SK-N-SH (cell line): ENCODE measurements around the gene NEAT1. TPM values are rescaled to one million over a fixed set of nuclear protein-coding genes. Genes with fewer than 3 reads are reported as not detected.

Source experiments
- CTCF ChIA-PET: fragments of 300-600, 350-600 bp; formaldehyde crosslinking; extraction: SDS; loops from one replicate; lab custom pipeline; 2021; lab: Yijun Ruan, JAX
- POLR2A ChIA-PET: fragments of 350-600 bp; sonication (Branson Sonifier 250); formaldehyde crosslinking; extraction: SDS; loops from one replicate; lab custom pipeline; 2020; ENCODE audit warnings: antibody characterized with exemption, inconsistent platforms; lab: Yijun Ruan, JAX
- DNase-seq: peaks from one replicate; pipeline ENCODE4 v3.0.0; 2012
- H2AFZ ChIP-seq: fragments of 200-600 bp; sonication (generic); 2 replicates; pipeline ENCODE4 v1.8.1; 2016; ENCODE audit warnings: antibody characterized with exemption, mild to moderate bottlenecking, low read depth
- H3F3A ChIP-seq: fragments of 200-600 bp; sonication (generic); replicated peaks from 2 replicates; pipeline ENCODE3; 2016; ENCODE audit warnings: antibody characterized with exemption, mild to moderate bottlenecking; ENCODE audit not compliant: insufficient read depth
- H3K27ac ChIP-seq, 2 experiments: fragments of 200-500 bp in 1 of 2; fragments of 200-600 bp in 1 of 2; sonication (Bioruptor generic) in 1 of 2; sonication (generic), shearing (Covaris generic) in 1 of 2; 2 replicates each; pipeline versions ENCODE4 v1.5.1 to v1.6.1; 2014 to 2016; ENCODE audit warnings: low read depth in 2 of 2, inconsistent platforms in 1 of 2, low read length in 1 of 2, mild to moderate bottlenecking in 1 of 2, mixed read lengths in 1 of 2
- H3K27me3 ChIP-seq: fragments of 200-600 bp; sonication (generic), shearing (Covaris generic); 2 replicates; pipeline ENCODE4 v1.6.1; 2016; ENCODE audit warnings: mixed run types; ENCODE audit not compliant: insufficient read depth
- H3K36me3 ChIP-seq, 2 experiments: fragments of 200-500 bp in 1 of 2; fragments of 200-600 bp in 1 of 2; sonication (Bioruptor generic) in 1 of 2; sonication (generic) in 1 of 2; replicated peaks in 1 of 2; 2 replicates each; pipeline versions ENCODE3 to v1.5.1; 2014 to 2016; ENCODE audit warnings: low read length in 1 of 2, mild to moderate bottlenecking in 1 of 2; ENCODE audit not compliant: insufficient read depth in 2 of 2, control insufficient read depth in 1 of 2
- H3K4me1 ChIP-seq, 2 experiments: fragments of 200-500 bp in 1 of 2; fragments of 200-600 bp in 1 of 2; sonication (Bioruptor generic) in 1 of 2; sonication (generic), shearing (Covaris generic) in 1 of 2; 2 replicates each; pipeline versions ENCODE4 v1.5.1 to v1.6.1; 2014 to 2016; ENCODE audit warnings: low read depth in 1 of 2, low read length in 1 of 2, mixed run types in 1 of 2; ENCODE audit not compliant: insufficient read depth in 2 of 2, control insufficient read depth in 1 of 2
- H3K4me2 ChIP-seq: fragments of 200-600 bp; sonication (generic), shearing (Covaris generic); 2 replicates; pipeline ENCODE4 v1.6.1; 2017; ENCODE audit warnings: mixed run types
- H3K4me3 ChIP-seq, 2 experiments: fragments of 200-500 bp in 1 of 2; fragments of 200-600 bp in 1 of 2; sonication (Bioruptor generic) in 1 of 2; sonication (generic), shearing (Covaris generic) in 1 of 2; 2 replicates each; pipeline versions ENCODE4 v1.5.1 to v1.8.1; 2014 to 2016; ENCODE audit warnings: low read depth in 2 of 2, inconsistent platforms in 1 of 2, low read length in 1 of 2, mild to moderate bottlenecking in 1 of 2, mixed read lengths in 1 of 2, moderate library complexity in 1 of 2
- H3K79me2 ChIP-seq: fragments of 200-600 bp; sonication (generic); 2 replicates; pipeline ENCODE4 v1.8.1; 2017; ENCODE audit warnings: mild to moderate bottlenecking; ENCODE audit not compliant: insufficient read depth
- H3K9ac ChIP-seq: fragments of 200-600 bp; sonication (generic); 2 replicates; pipeline ENCODE4 v1.6.1; 2017; ENCODE audit warnings: mixed run types
- H3K9me2 ChIP-seq: fragments of 200-600 bp; sonication (generic); 2 replicates; pipeline ENCODE4 v1.6.1; 2017; ENCODE audit warnings: mixed run types
- H3K9me3 ChIP-seq: fragments of 200-600 bp; sonication (generic); 2 replicates; pipeline ENCODE4 v1.6.1; 2017; ENCODE audit warnings: mixed run types, mild to moderate bottlenecking, moderate library complexity
- H4K20me1 ChIP-seq: fragments of 200-600 bp; sonication (generic); 2 replicates; pipeline ENCODE4 v1.6.1; 2017; ENCODE audit warnings: mild to moderate bottlenecking, mixed run types; ENCODE audit not compliant: insufficient read depth
- CHD2 ChIP-seq: fragments of 150-350 bp; IDR thresholded peaks from 2 replicates; pipeline ENCODE4 v1.6.1; 2018; ENCODE audit warnings: low read length; ENCODE audit not compliant: partially characterized antibody
- ELF1 ChIP-seq: IDR thresholded peaks from 2 replicates; pipeline ENCODE4 v1.4.0; 2012
- EP300 ChIP-seq, 2 experiments: IDR thresholded peaks; 2 replicates each; pipeline versions ENCODE4 v1.4.0 to v1.6.1; 2012; ENCODE audit warnings: borderline replicate concordance in 1 of 2, low read depth in 1 of 2, low read length in 1 of 2
- EZH2phosphoT487 ChIP-seq: fragments of 200-600 bp; sonication (generic); IDR thresholded peaks from 2 replicates; pipeline ENCODE4 v1.6.1; 2017; ENCODE audit warnings: low read depth, mixed run types, mild to moderate bottlenecking, antibody characterized with exemption, moderate library complexity, borderline replicate concordance
- FOSL2 ChIP-seq: IDR thresholded peaks from 2 replicates; pipeline ENCODE4 v1.4.0; 2012; ENCODE audit warnings: low read depth, mild to moderate bottlenecking, moderate library complexity, borderline replicate concordance
- GABPA ChIP-seq: IDR thresholded peaks from 2 replicates; pipeline ENCODE4 v1.4.0; 2012; ENCODE audit warnings: low read depth, mild to moderate bottlenecking
- GATA2 ChIP-seq: sonication (generic); formaldehyde crosslinking; IDR thresholded peaks from 2 replicates; pipeline ENCODE4 v1.5.0; 2020; ENCODE audit warnings: mild to moderate bottlenecking, missing genetic modification reagents
- JUND ChIP-seq: IDR thresholded peaks from 2 replicates; pipeline ENCODE4 v1.4.0; 2012
- MXI1 ChIP-seq: IDR thresholded peaks from 2 replicates; pipeline ENCODE4 v1.6.1; 2012; ENCODE audit warnings: mild to moderate bottlenecking, low read depth, low read length, improper control_type of control experiment
- NFIC ChIP-seq: IDR thresholded peaks from 2 replicates; pipeline ENCODE4 v1.4.0; 2012; ENCODE audit warnings: borderline replicate concordance
- NRF1 ChIP-seq: IDR thresholded peaks from 2 replicates; pipeline ENCODE4 v1.6.1; 2012; ENCODE audit warnings: low read depth, mild to moderate bottlenecking, low read length
- RCOR1 ChIP-seq: fragments of 150-350 bp; IDR thresholded peaks from 2 replicates; pipeline ENCODE4 v1.6.1; 2017; ENCODE audit warnings: antibody characterized with exemption, low read length
- RFX5 ChIP-seq: IDR thresholded peaks from 2 replicates; pipeline ENCODE4 v1.6.1; 2012; ENCODE audit warnings: mild to moderate bottlenecking, improper control_type of control experiment, low read length
- YY1 ChIP-seq: IDR thresholded peaks from 2 replicates; pipeline ENCODE4 v1.4.0; 2012; ENCODE audit warnings: low read depth, mild to moderate bottlenecking
- WGBS: methylation state at CpG from one replicate; pipeline ENCODE4 v1.1.6; 2017; ENCODE audit warnings: low lambda C conversion rate; 5-methylcytosine and 5-hydroxymethylcytosine counted together
- polyA plus RNA-seq, 3 experiments: library from polyadenylated mRNA; depleted of rRNA; stranded (reverse); fragments of >200 nt; gene quantifications; 2 replicates each; pipeline ENCODE4 v1.2.3, GENCODE V29; 2012
- TF ChIP-seq, protein P1 (sequence below): fragments of 150-350 bp; IDR thresholded peaks from 2 replicates; pipeline ENCODE4 v1.6.1; 2017; ENCODE audit warnings: antibody characterized with exemption, low read length, low read depth, borderline replicate concordance
- TF ChIP-seq, protein P2 (sequence below): IDR thresholded peaks from 2 replicates; pipeline ENCODE4; 2012
- TF ChIP-seq, protein P3 (sequence below): fragments of 200-600 bp; sonication (generic); IDR thresholded peaks from 2 replicates; pipeline ENCODE4 v1.6.1; 2017; ENCODE audit warnings: antibody characterized with exemption, mild to moderate bottlenecking, moderate library complexity
- TF ChIP-seq, protein P4 (sequence below): IDR thresholded peaks from 2 replicates; pipeline ENCODE4 v1.4.0; 2012; ENCODE audit warnings: low read depth
- TF ChIP-seq, protein P5 (sequence below): IDR thresholded peaks from 2 replicates; pipeline ENCODE4 v1.4.0; 2012; ENCODE audit warnings: low read depth, borderline replicate concordance
- TF ChIP-seq, protein P6 (sequence below): IDR thresholded peaks from 2 replicates; pipeline ENCODE4 v1.6.1; 2012; ENCODE audit warnings: mild to moderate bottlenecking, low read depth, low read length, moderate library complexity

Gene NEAT1
- polyA plus RNA-seq, 1 of the 3 experiments (the other 2 are of a cell fraction), result 435 TPM

DNA sequence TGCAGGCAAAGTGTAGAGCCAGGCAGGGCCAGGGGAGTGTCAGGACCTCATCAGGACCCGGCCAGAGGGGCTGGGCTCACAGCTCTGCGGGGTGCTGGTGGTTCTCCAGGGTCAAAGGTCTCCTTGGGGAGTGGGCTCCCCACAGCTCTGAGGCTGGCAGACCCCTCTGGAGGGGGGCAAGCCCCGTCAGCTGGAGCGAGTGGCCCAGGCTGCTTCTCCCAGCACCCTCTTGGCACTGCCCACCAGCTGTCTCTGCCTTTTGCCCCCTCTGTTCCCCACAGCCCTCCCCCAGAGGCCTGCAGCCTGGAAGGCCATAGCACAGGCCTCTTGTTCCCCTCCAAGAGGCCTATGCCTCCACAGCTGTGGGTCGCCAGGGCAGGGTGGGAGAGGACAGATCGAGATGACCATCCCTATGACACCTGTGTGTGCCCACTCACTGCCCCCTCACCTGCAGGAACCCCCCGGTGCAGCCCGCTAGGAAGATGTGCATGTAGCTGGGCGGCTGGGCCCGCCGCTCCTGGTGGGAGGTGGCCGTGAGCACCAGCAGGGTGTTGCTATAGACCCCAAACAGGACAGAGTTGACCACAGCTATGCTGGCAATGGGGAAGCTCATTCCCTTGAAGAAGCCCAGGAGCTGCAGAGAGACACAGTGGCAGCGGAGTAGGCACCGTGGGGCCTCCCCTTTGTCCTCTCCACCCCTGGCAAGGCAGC, 43.5 kb upstream of the NEAT1 start:
- H2AFZ ChIP-seq, result no peak overlapping the region
- H3K9me2 ChIP-seq, result no peaks in the 10 kb centered on the region
- no peak for TF ChIP-seq CHD2
- TF ChIP-seq NRF1, result no peak
- no peak for TF ChIP-seq EP300 (IDR thresholded peaks at IDR 0.05; ENCODE audit: borderline replicate concordance in 1 of 2, low read depth in 1 of 2, low read length in 1 of 2)
- no peak for TF ChIP-seq FOSL2
- TF ChIP-seq, protein P1, sequence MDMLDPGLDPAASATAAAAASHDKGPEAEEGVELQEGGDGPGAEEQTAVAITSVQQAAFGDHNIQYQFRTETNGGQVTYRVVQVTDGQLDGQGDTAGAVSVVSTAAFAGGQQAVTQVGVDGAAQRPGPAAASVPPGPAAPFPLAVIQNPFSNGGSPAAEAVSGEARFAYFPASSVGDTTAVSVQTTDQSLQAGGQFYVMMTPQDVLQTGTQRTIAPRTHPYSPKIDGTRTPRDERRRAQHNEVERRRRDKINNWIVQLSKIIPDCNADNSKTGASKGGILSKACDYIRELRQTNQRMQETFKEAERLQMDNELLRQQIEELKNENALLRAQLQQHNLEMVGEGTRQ, result no peak
- TF ChIP-seq, protein P2, sequence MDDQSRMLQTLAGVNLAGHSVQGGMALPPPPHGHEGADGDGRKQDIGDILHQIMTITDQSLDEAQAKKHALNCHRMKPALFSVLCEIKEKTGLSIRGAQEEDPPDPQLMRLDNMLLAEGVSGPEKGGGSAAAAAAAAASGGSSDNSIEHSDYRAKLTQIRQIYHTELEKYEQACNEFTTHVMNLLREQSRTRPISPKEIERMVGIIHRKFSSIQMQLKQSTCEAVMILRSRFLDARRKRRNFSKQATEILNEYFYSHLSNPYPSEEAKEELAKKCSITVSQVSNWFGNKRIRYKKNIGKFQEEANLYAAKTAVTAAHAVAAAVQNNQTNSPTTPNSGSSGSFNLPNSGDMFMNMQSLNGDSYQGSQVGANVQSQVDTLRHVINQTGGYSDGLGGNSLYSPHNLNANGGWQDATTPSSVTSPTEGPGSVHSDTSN, result no peak
- TF ChIP-seq, protein P3, sequence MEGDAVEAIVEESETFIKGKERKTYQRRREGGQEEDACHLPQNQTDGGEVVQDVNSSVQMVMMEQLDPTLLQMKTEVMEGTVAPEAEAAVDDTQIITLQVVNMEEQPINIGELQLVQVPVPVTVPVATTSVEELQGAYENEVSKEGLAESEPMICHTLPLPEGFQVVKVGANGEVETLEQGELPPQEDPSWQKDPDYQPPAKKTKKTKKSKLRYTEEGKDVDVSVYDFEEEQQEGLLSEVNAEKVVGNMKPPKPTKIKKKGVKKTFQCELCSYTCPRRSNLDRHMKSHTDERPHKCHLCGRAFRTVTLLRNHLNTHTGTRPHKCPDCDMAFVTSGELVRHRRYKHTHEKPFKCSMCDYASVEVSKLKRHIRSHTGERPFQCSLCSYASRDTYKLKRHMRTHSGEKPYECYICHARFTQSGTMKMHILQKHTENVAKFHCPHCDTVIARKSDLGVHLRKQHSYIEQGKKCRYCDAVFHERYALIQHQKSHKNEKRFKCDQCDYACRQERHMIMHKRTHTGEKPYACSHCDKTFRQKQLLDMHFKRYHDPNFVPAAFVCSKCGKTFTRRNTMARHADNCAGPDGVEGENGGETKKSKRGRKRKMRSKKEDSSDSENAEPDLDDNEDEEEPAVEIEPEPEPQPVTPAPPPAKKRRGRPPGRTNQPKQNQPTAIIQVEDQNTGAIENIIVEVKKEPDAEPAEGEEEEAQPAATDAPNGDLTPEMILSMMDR, result no peak
- no peak for TF ChIP-seq NFIC
- TF ChIP-seq YY1, result no peak
- TF ChIP-seq, protein P4, sequence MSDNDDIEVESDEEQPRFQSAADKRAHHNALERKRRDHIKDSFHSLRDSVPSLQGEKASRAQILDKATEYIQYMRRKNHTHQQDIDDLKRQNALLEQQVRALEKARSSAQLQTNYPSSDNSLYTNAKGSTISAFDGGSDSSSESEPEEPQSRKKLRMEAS, result no peak
- no peak for TF ChIP-seq MXI1
- TF ChIP-seq GABPA, result no peak
- TF ChIP-seq, protein P5, sequence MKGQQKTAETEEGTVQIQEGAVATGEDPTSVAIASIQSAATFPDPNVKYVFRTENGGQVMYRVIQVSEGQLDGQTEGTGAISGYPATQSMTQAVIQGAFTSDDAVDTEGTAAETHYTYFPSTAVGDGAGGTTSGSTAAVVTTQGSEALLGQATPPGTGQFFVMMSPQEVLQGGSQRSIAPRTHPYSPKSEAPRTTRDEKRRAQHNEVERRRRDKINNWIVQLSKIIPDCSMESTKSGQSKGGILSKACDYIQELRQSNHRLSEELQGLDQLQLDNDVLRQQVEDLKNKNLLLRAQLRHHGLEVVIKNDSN, result no peak
- no peak for TF ChIP-seq RCOR1
- TF ChIP-seq JUND, result no peak
- no peak for TF ChIP-seq RFX5
- no peak for TF ChIP-seq EZH2phosphoT487
- no peak for TF ChIP-seq GATA2 (CRISPR knock-in tag)
- TF ChIP-seq ELF1, result no peak
- TF ChIP-seq, protein P6, sequence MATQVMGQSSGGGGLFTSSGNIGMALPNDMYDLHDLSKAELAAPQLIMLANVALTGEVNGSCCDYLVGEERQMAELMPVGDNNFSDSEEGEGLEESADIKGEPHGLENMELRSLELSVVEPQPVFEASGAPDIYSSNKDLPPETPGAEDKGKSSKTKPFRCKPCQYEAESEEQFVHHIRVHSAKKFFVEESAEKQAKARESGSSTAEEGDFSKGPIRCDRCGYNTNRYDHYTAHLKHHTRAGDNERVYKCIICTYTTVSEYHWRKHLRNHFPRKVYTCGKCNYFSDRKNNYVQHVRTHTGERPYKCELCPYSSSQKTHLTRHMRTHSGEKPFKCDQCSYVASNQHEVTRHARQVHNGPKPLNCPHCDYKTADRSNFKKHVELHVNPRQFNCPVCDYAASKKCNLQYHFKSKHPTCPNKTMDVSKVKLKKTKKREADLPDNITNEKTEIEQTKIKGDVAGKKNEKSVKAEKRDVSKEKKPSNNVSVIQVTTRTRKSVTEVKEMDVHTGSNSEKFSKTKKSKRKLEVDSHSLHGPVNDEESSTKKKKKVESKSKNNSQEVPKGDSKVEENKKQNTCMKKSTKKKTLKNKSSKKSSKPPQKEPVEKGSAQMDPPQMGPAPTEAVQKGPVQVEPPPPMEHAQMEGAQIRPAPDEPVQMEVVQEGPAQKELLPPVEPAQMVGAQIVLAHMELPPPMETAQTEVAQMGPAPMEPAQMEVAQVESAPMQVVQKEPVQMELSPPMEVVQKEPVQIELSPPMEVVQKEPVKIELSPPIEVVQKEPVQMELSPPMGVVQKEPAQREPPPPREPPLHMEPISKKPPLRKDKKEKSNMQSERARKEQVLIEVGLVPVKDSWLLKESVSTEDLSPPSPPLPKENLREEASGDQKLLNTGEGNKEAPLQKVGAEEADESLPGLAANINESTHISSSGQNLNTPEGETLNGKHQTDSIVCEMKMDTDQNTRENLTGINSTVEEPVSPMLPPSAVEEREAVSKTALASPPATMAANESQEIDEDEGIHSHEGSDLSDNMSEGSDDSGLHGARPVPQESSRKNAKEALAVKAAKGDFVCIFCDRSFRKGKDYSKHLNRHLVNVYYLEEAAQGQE, result no peak
- no peaks in the 10 kb centered on the region for H3K36me3 ChIP-seq
- H3K79me2 ChIP-seq, result peaks cover 14% of the 10 kb centered on the region
- H3F3A ChIP-seq, result peaks cover 27% of the 10 kb centered on the region
- no peaks in the 10 kb centered on the region for H3K27me3 ChIP-seq
- POLR2A ChIA-PET, result interaction anchor here (0.6 kb wide), 1 partner anchor 127 kb away, joined by 3 read pairs; no protein-coding TSS in a partner anchor
- DNase-seq, result no peak
- H3K27ac ChIP-seq, result no peak overlapping the region
- H3K4me2 ChIP-seq, result no peak overlapping the region
- 93% methylated on average over 4 of the region's 14 CpGs for WGBS
- no peak overlapping the region for H3K9ac ChIP-seq
- CTCF ChIA-PET, result interaction anchor here (0.9 to 4.1 kb wide), 9 partner anchors 9 to 173 kb away, joined by 3 to 31 read pairs (median 5); no protein-coding TSS in a partner anchor
- H4K20me1 ChIP-seq, result no peaks in the 10 kb centered on the region
- H3K4me3 ChIP-seq, result no peak overlapping the region
- H3K4me1 ChIP-seq, result peaks cover 19 to 49% of the 10 kb centered on the region in 2 experiments; a peak in 3 of 4 replicates
- no peaks in the 10 kb centered on the region for H3K9me3 ChIP-seq
